ENCODE data around the gene LCT. TPM values are rescaled to one million over a fixed set of nuclear protein-coding genes. Genes with fewer than 3 reads are reported as not detected.

LCT gene
- total and polyA plus RNA-seq, 9 of the 15 experiments (the other 6 are each of a cell fraction or from before 2014, with no cell fraction given) = 0.01 to 0.04 (median 0.03) TPM; not detected in 4

- no peak for TF ChIP-seq JUN (IDR thresholded peaks at IDR 0.05; ENCODE audit: borderline replicate concordance, low read depth, low read length)
- TF ChIP-seq JUN (CRISPR knock-in tag; IDR thresholded peaks at IDR 0.05; ENCODE audit: borderline replicate concordance) = 0 out of 2 replicates have a peak, but pooled peaks have one; percentile 27
- TF ChIP-seq ZNF143 (CRISPR knock-in tag; IDR thresholded peaks at IDR 0.05) = 0 out of 2 replicates have a peak, but pooled peaks have one; percentile 19
- TF ChIP-seq SIN3A (IDR thresholded peaks at IDR 0.05; ENCODE audit: borderline replicate concordance in 2 of 2, control insufficient read depth in 1 of 2, low read depth in 2 of 2, low read length in 2 of 2) = peak in 1 of 2 experiments; percentile 52; a peak in 1 of 4 replicates
- no peak for TF ChIP-seq ZBTB1 (CRISPR knock-in tag; IDR thresholded peaks at IDR 0.05; ENCODE audit: borderline replicate concordance, low read depth)
- TF ChIP-seq MEIS2 (IDR thresholded peaks at IDR 0.05; ENCODE audit: partially characterized antibody) = no peak
- TF ChIP-seq FOXP1 (CRISPR knock-in tag; IDR thresholded peaks at IDR 0.05) = 0 out of 2 replicates have a peak, but pooled peaks have one; percentile 64
- no peak for TF ChIP-seq HDAC1 (IDR thresholded peaks at IDR 0.05)
- TF ChIP-seq ZNF224 (CRISPR knock-in tag; IDR thresholded peaks at IDR 0.05) = no peak
- TF ChIP-seq NKRF (IDR thresholded peaks at IDR 0.05; ENCODE audit: borderline replicate concordance) = peak; percentile 32; the same call in 1 of the 2 replicates
- no peak for TF ChIP-seq KLF13 (tag; IDR thresholded peaks at IDR 0.05; ENCODE audit: borderline replicate concordance, low read depth)
- TF ChIP-seq BDP1 (IDR thresholded peaks at IDR 0.05; ENCODE audit: insufficient read depth, insufficient read length) = no peak
- 0 out of 2 replicates have a peak, but pooled peaks have one; percentile 33 for TF ChIP-seq HNRNPL (IDR thresholded peaks at IDR 0.05; ENCODE audit: low read depth, low read length)
- no peak for TF ChIP-seq FOXM1 (IDR thresholded peaks at IDR 0.05; ENCODE audit: low read depth)
- no peak for TF ChIP-seq FOXM1 (CRISPR knock-in tag; IDR thresholded peaks at IDR 0.05; ENCODE audit: low read depth)
- no peak for TF ChIP-seq IRF2 (CRISPR knock-in tag; IDR thresholded peaks at IDR 0.05)
- no peak for TF ChIP-seq EHMT2 (IDR thresholded peaks at IDR 0.05)
- TF ChIP-seq ZNF354B (CRISPR knock-in tag; IDR thresholded peaks at IDR 0.05) = no peak
- peak; percentile 51; the same call in 1 of the 2 replicates for TF ChIP-seq CEBPG (CRISPR knock-in tag; IDR thresholded peaks at IDR 0.05)
- TF ChIP-seq CEBPG (tag; conservative IDR thresholded peaks at IDR 0.05 in 1 of 2, IDR thresholded peaks at IDR 0.05 in 1 of 2) = no peak
- TF ChIP-seq ELF4 (CRISPR knock-in tag; IDR thresholded peaks at IDR 0.05) = 0 out of 2 replicates have a peak, but pooled peaks have one; percentile 43
- no peak for TF ChIP-seq HOMEZ (CRISPR knock-in tag; IDR thresholded peaks at IDR 0.05)
- TF ChIP-seq GATAD2B (IDR thresholded peaks at IDR 0.05; ENCODE audit: borderline replicate concordance) = no peak
- no peak for TF ChIP-seq SRSF1 (IDR thresholded peaks at IDR 0.05; ENCODE audit: low read depth, low read length)
These were observed 38.6 kb upstream of the LCT start (continued) for GRCh38 chr2:135875491-135876065.

Measured in K562 (cell line).